Gastrocnemius medialis (tissue), 4 donors: Measurements from ENCODE around the gene SHF. TPM values are rescaled to one million over a fixed set of nuclear protein-coding genes. Genes with fewer than 3 reads are reported as not detected.

Source experiments
- ATAC-seq, 2 donors: fragments of 150-250 bp; one replicate each; pipeline ENCODE4 v1.9.1; 2016
- DNase-seq, 2 donors: peaks; one replicate each; pipeline ENCODE4 v3.0.0-alpha.2; 2019
- H3K27ac ChIP-seq, 4 donors: fragments of 200-600 bp; sonication (generic); 1 replicate in 1 of 4; 2 replicates in 3 of 4; pipeline ENCODE4 v1.5.1; 2016 to 2018; ENCODE audit warnings: mild to moderate bottlenecking in 2 of 4, moderate library complexity in 1 of 4
- H3K27me3 ChIP-seq, 3 donors: fragments of 200-600 bp; sonication (generic) in 2 of 3; 1 replicate in 1 of 3; 2 replicates in 2 of 3; pipeline versions ENCODE4 v1.5.1 to v1.6.0; 2016 to 2019; ENCODE audit warnings: mild to moderate bottlenecking in 1 of 3, moderate library complexity in 1 of 3
- H3K36me3 ChIP-seq, 2 donors: fragments of 200-600 bp; sonication (generic) in 1 of 2; one replicate each; pipeline ENCODE4 v1.5.1; 2017 to 2018
- H3K4me1 ChIP-seq, 2 donors: fragments of 200-600 bp; sonication (generic) in 1 of 2; one replicate each; pipeline ENCODE4 v1.5.1; 2016 to 2017; ENCODE audit warnings: mild to moderate bottlenecking in 2 of 2
- H3K4me3 ChIP-seq, 4 donors: fragments of 200-600 bp; sonication (generic) in 3 of 4; 1 replicate in 1 of 4; 2 replicates in 3 of 4; pipeline ENCODE4 v1.5.1; 2016 to 2019; ENCODE audit warnings: mild to moderate bottlenecking in 2 of 4
- H3K9me3 ChIP-seq, 3 donors: fragments of 200-600 bp; sonication (generic) in 2 of 3; 1 replicate in 1 of 3; 2 replicates in 2 of 3; pipeline ENCODE4 v1.5.1; 2016 to 2019
- CTCF ChIP-seq, 5 experiments: fragments of 450-650 bp in 3 of 5; fragments of 200-600 bp in 2 of 5; sonication (generic) in 2 of 5; IDR thresholded peaks in 4 of 5; conservative IDR thresholded peaks in 1 of 5; 1 replicate in 4 of 5; 2 replicates in 1 of 5; pipeline ENCODE4 v1.5.1; 2016 to 2019; ENCODE audit warnings: antibody characterized with exemption in 5 of 5, mild to moderate bottlenecking in 3 of 5, moderate library complexity in 3 of 5
- POLR2A ChIP-seq, 2 donors: fragments of 450-650 bp; IDR thresholded peaks; one replicate each; pipeline ENCODE4 v1.6.1; 2017; ENCODE audit warnings: antibody characterized with exemption in 2 of 2, mild to moderate bottlenecking in 2 of 2, moderate library complexity in 2 of 2
- in situ Hi-C, 4 donors: fragments of 200-750 bp; cut with MboI; loops; one replicate each; pipeline versions ENCODE4 v1.15.0 to v1.8.0; 2017; ENCODE audit warnings: low sequenced_read_pairs in 4 of 4
- intact Hi-C: fragments of 100-400 bp; cut with DNase I; formaldehyde crosslinking; loops from one replicate; pipeline ENCODE4 v1.15.1; 2023; ENCODE audit warnings: low total_unique reads
- total RNA-seq, 4 donors: library from RNA; depleted of rRNA; stranded (reverse); fragments of >200 nt; gene quantifications; one replicate each; pipeline versions ENCODE4 v1.1.0 to v1.2.3, GENCODE V29; 2016

Gene SHF
- total RNA-seq, 4 donors from 2014 or later = 0.80 to 3.3 (median 1.7) TPM

GRCh38 chr15:45161666-45162065 is 26.1 kb downstream of the SHF start:
- no peak for TF ChIP-seq CTCF (IDR thresholded peaks at IDR 0.05 in 4 of 5, conservative IDR thresholded peaks at IDR 0.05 in 1 of 5)
- no peak for TF ChIP-seq POLR2A (IDR thresholded peaks at IDR 0.05)
- Histone ChIP-seq H3K27me3 (no peaks in the 10 kb centered on the region), H3K4me1 (no peaks in the 10 kb centered on the region), H3K9me3 (no peaks in the 10 kb centered on the region), H3K36me3 (no peaks in the 10 kb centered on the region), H3K4me3 (no peak overlapping the region), H3K27ac (no peak overlapping the region)
- DNase-seq (no peak), ATAC-seq (no peak)
- intact Hi-C loops (loop anchor here (2.0 kb wide), 1 partner anchor 297 kb away; no protein-coding TSS in a partner anchor), in situ Hi-C loops (loop anchor here in 3 of 4 donors (5.0 to 25.0 kb wide), 3 partner anchors 126 to 251 kb away; a partner anchor contains a TSS)

- no peak for DNase-seq
- Histone ChIP-seq H3K36me3 (no peaks in the 10 kb centered on the region), H3K9me3 (no peaks in the 10 kb centered on the region), H3K4me3 (no peak overlapping the region), H3K4me1 (no peaks in the 10 kb centered on the region), H3K27me3 (no peaks in the 10 kb centered on the region), H3K27ac (no peak overlapping the region)
- intact Hi-C loops = no loop called here
- no peak for TF ChIP-seq POLR2A (IDR thresholded peaks at IDR 0.05)
- no peak for TF ChIP-seq CTCF (IDR thresholded peaks at IDR 0.05 in 4 of 5, conservative IDR thresholded peaks at IDR 0.05 in 1 of 5)
- in situ Hi-C loops = loop anchor here in 1 of 4 donors (25.0 kb wide), 1 partner anchor 254 kb away; a partner anchor contains a TSS
- ATAC-seq = no peak
Observed at GRCh38 chr15:45157974-45158373, 29.8 kb downstream of the SHF start.

- intact Hi-C loops = no loop called here
- H3K4me1 ChIP-seq = no peaks in the 10 kb centered on the region
- in situ Hi-C loops = loop anchor here in 1 of 4 donors (25.0 kb wide), 1 partner anchor 255 kb away; a partner anchor contains a TSS
Observed at GRCh38 chr15:45156744-45157455, 30.9 kb downstream of the SHF start.

GRCh38 chr15:45155739-45156138 is 32.0 kb downstream of the SHF start:
- Histone ChIP-seq H3K27me3 (no peaks in the 10 kb centered on the region), H3K9me3 (no peaks in the 10 kb centered on the region), H3K4me1 (no peaks in the 10 kb centered on the region), H3K27ac (no peak overlapping the region), H3K36me3 (no peaks in the 10 kb centered on the region), H3K4me3 (no peak overlapping the region)
- intact Hi-C loops (no loop called here), in situ Hi-C loops (loop anchor here in 1 of 4 donors (25.0 kb wide), 1 partner anchor 257 kb away; a partner anchor contains a TSS)
- DNase-seq = no peak
- no peak for ATAC-seq
- TF ChIP-seq CTCF (IDR thresholded peaks at IDR 0.05 in 4 of 5, conservative IDR thresholded peaks at IDR 0.05 in 1 of 5) = no peak
- TF ChIP-seq POLR2A (IDR thresholded peaks at IDR 0.05) = no peak

More at GRCh38 chr15:45156744-45157455, 30.9 kb downstream of the SHF start:
- Histone ChIP-seq H3K27me3 (no peaks in the 10 kb centered on the region), H3K36me3 (no peaks in the 10 kb centered on the region), H3K4me3 (no peak overlapping the region), H3K27ac (no peak overlapping the region), H3K9me3 (no peaks in the 10 kb centered on the region)
- TF ChIP-seq CTCF (IDR thresholded peaks at IDR 0.05 in 4 of 5, conservative IDR thresholded peaks at IDR 0.05 in 1 of 5) (no peak), POLR2A (IDR thresholded peaks at IDR 0.05) (no peak)
- DNase-seq (no peak), ATAC-seq (no peak)
